ENCODE data around the gene EFNB2. TPM values are rescaled to one million over a fixed set of nuclear protein-coding genes. Genes with fewer than 3 reads are reported as not detected.

The EFNB2 gene
- total and polyA plus RNA-seq, 2 of the 13 experiments (the other 11 are each of a cell fraction or from before 2014, with no cell fraction given) = 0.11 to 0.20 TPM

- no peak for ATAC-seq
- Histone ChIP-seq H3K36me3 (replicated peaks in 1 of 2; ENCODE audit: control insufficient read depth in 1 of 2, insufficient read depth in 2 of 2, low read length in 2 of 2) (no peaks in the 10 kb centered on the region), H3K27me3 (ENCODE audit: control insufficient read depth in 1 of 2, insufficient read depth in 2 of 2, low read length in 2 of 2) (peaks cover 0 to 27% of the 10 kb centered on the region in 2 experiments; a peak in 1 of 5 replicates), H3K9me3 (ENCODE audit: low read length) (no peaks in the 10 kb centered on the region), H2AFZ (ENCODE audit: low read length) (no peak overlapping the region), H3K4me3 (replicated peaks in 1 of 3; ENCODE audit: insufficient read depth in 1 of 3, low read depth in 2 of 3, low read length in 3 of 3) (no peak overlapping the region), H3K79me2 (ENCODE audit: insufficient read depth, low read length) (no peaks in the 10 kb centered on the region), H4K20me1 (ENCODE audit: insufficient read depth, low read length) (no peaks in the 10 kb centered on the region), H3K4me2 (ENCODE audit: low read depth, low read length) (no peak overlapping the region), H3K27ac (ENCODE audit: extremely low read length, insufficient read depth, low read length) (no peak overlapping the region), H3K4me1 (ENCODE audit: insufficient read depth, low read length) (no peaks in the 10 kb centered on the region), H3K9ac (ENCODE audit: insufficient read depth, low read depth, low read length) (no peak overlapping the region)
- in situ Hi-C loops (cut with HindIII; ENCODE audit: extremely low pct_ligation_motif_present, low pct_unique_long_range_greater_than_20kb) (no loop called here), intact Hi-C loops (cut with micrococcal nuclease; ENCODE audit: unreplicated experiment) (no loop called here)
- TF ChIP-seq ZSCAN30 (CRISPR knock-in tag; IDR thresholded peaks at IDR 0.05) (no peak), MNT (IDR thresholded peaks at IDR 0.05) (peak; percentile 44), ZNF282 (IDR thresholded peaks at IDR 0.05; ENCODE audit: partially characterized antibody) (no peak)
- BruUV-seq (replicated peaks) = no TSS peak
- FAIRE-seq = no peak
- CTCF ChIA-PET (ENCODE audit: low intra/inter-chr PET ratio, low total read pairs) = no interaction called here
- 15% methylated on average over 9 of the region's 9 CpGs for WGBS (ENCODE audit: low lambda C conversion rate)
- DNase-seq (ENCODE audit: low spot score) = no peak
- POLR2A ChIA-PET = no interaction called here
These were observed 51.4 kb downstream of the EFNB2 start for GRCh38 chr13:106484084-106484483.

GRCh38 chr13:106481919-106482318 is 53.5 kb downstream of the EFNB2 start:
- in situ Hi-C loops (cut with HindIII; ENCODE audit: extremely low pct_ligation_motif_present, low pct_unique_long_range_greater_than_20kb) = no loop called here
- FAIRE-seq = no peak
- TF ChIP-seq ZBTB8A (CRISPR knock-in tag; IDR thresholded peaks at IDR 0.05; ENCODE audit: borderline replicate concordance, low read depth) (no peak), NRL (CRISPR knock-in tag; IDR thresholded peaks at IDR 0.05; ENCODE audit: borderline replicate concordance) (no peak), MTA3 (CRISPR knock-in tag; IDR thresholded peaks at IDR 0.05) (no peak), ZNF512 (CRISPR knock-in tag; IDR thresholded peaks at IDR 0.05) (no peak), BRD4 (CRISPR knock-in tag; IDR thresholded peaks at IDR 0.05) (no peak), SAFB2 (CRISPR knock-in tag; IDR thresholded peaks at IDR 0.05; ENCODE audit: borderline replicate concordance, low read depth) (no peak), MAF1 (CRISPR knock-in tag; IDR thresholded peaks at IDR 0.05; ENCODE audit: borderline replicate concordance) (no peak), ZFP41 (CRISPR knock-in tag; IDR thresholded peaks at IDR 0.05; ENCODE audit: borderline replicate concordance) (no peak), ZNF326 (CRISPR knock-in tag; IDR thresholded peaks at IDR 0.05; ENCODE audit: borderline replicate concordance) (no peak), HBP1 (CRISPR knock-in tag; IDR thresholded peaks at IDR 0.05; ENCODE audit: low read depth) (no peak), ZNF749 (CRISPR knock-in tag; IDR thresholded peaks at IDR 0.05; ENCODE audit: borderline replicate concordance) (no peak), ZNF746 (CRISPR knock-in tag; IDR thresholded peaks at IDR 0.05) (no peak), RFX5 (IDR thresholded peaks at IDR 0.05; ENCODE audit: low read depth, low read length) (no peak)

More at GRCh38 chr13:106481919-106482318, 53.5 kb downstream of the EFNB2 start:
- Histone ChIP-seq H3K27me3 (ENCODE audit: control insufficient read depth in 1 of 2, insufficient read depth in 2 of 2, low read length in 2 of 2) (peaks cover 0 to 29% of the 10 kb centered on the region in 2 experiments; a peak in 1 of 5 replicates), H3K79me2 (ENCODE audit: insufficient read depth, low read length) (no peaks in the 10 kb centered on the region), H3K36me3 (replicated peaks in 1 of 2; ENCODE audit: control insufficient read depth in 1 of 2, insufficient read depth in 2 of 2, low read length in 2 of 2) (no peaks in the 10 kb centered on the region), H3K4me2 (ENCODE audit: low read depth, low read length) (no peak overlapping the region), H3K4me1 (ENCODE audit: insufficient read depth, low read length) (no peaks in the 10 kb centered on the region), H2AFZ (ENCODE audit: low read length) (no peak overlapping the region), H4K20me1 (ENCODE audit: insufficient read depth, low read length) (no peaks in the 10 kb centered on the region), H3K9me3 (ENCODE audit: low read length) (no peaks in the 10 kb centered on the region), H3K4me3 (replicated peaks in 1 of 3; ENCODE audit: insufficient read depth in 1 of 3, low read depth in 2 of 3, low read length in 3 of 3) (no peak overlapping the region), H3K27ac (ENCODE audit: extremely low read length, insufficient read depth, low read length) (no peak overlapping the region), H3K9ac (ENCODE audit: insufficient read depth, low read depth, low read length) (no peak overlapping the region)
- WGBS (ENCODE audit: low lambda C conversion rate) = 20% methylated on average over 4 of the region's 4 CpGs
- intact Hi-C loops (cut with micrococcal nuclease; ENCODE audit: unreplicated experiment) = no loop called here
- CTCF ChIA-PET (ENCODE audit: low intra/inter-chr PET ratio, low total read pairs) = no interaction called here
- POLR2A ChIA-PET = no interaction called here
- ATAC-seq = no peak
- no peak for DNase-seq (ENCODE audit: low spot score)
- BruUV-seq (replicated peaks) = no TSS peak
